HFF-Myc (cell line): Measurements from ENCODE around the gene ZFX.

Experiments
- DNase-seq: peaks from one replicate; pipeline ENCODE4 v3.0.0-alpha.2; 2011; ENCODE audit warnings: low read depth; ENCODE audit errors: extremely low read depth
- H3K4me3 ChIP-seq: replicated peaks from 2 replicates; pipeline ENCODE4 v1.5.1; 2011; ENCODE audit warnings: low read depth, mild to moderate bottlenecking, control low read depth, low read length
- CTCF ChIP-seq: IDR thresholded peaks from 2 replicates; pipeline ENCODE4 v1.5.1; 2012; ENCODE audit warnings: mild to moderate bottlenecking, low read depth, low read length, control low read depth; ENCODE audit errors: missing control alignments

Gene ZFX

GRCh38 chrX:24146283-24146949 is 3.1 kb upstream of the ZFX start:
- no peak overlapping the region for H3K4me3 ChIP-seq
- DNase-seq, result no peak
- TF ChIP-seq CTCF, result no peak

GRCh38 chrX:24147165-24147564 is 2.4 kb upstream of the ZFX start:
- TF ChIP-seq CTCF, result no peak
- no peak overlapping the region for H3K4me3 ChIP-seq
- DNase-seq, result no peak

GRCh38 chrX:24148121-24148520 is 1.4 kb upstream of the ZFX start:
- no peak overlapping the region; the same call in 1 of the 2 replicates for H3K4me3 ChIP-seq
- DNase-seq, result no peak
- TF ChIP-seq CTCF, result no peak

- no peak for TF ChIP-seq CTCF
- peak overlapping the region; percentile 67 for H3K4me3 ChIP-seq
- no peak for DNase-seq
Observed at GRCh38 chrX:24148535-24149350, 786 bp upstream of the ZFX start.

GRCh38 chrX:24150051-24150790 is 692 bp downstream of the ZFX start:
- peak; percentile 35 for DNase-seq
- TF ChIP-seq CTCF, result no peak
- peak overlapping the region; percentile 67 for H3K4me3 ChIP-seq

- peak overlapping the region; percentile 67 for H3K4me3 ChIP-seq
- no peak for DNase-seq
- no peak for TF ChIP-seq CTCF
Observed at GRCh38 chrX:24150898-24151297, 1.4 kb downstream of the ZFX start.
